GM21825 (cell line): ENCODE measurements around the gene COL1A1.

Source experiments
- ATAC-seq: cut with Tn5 transposase; IDR thresholded peaks from one replicate; pipeline ENCODE4 v1.9.1; 2021; ENCODE audit warnings: mild to moderate bottlenecking, moderate library complexity; ENCODE audit not compliant: unreplicated experiment

The COL1A1 gene

DNA sequence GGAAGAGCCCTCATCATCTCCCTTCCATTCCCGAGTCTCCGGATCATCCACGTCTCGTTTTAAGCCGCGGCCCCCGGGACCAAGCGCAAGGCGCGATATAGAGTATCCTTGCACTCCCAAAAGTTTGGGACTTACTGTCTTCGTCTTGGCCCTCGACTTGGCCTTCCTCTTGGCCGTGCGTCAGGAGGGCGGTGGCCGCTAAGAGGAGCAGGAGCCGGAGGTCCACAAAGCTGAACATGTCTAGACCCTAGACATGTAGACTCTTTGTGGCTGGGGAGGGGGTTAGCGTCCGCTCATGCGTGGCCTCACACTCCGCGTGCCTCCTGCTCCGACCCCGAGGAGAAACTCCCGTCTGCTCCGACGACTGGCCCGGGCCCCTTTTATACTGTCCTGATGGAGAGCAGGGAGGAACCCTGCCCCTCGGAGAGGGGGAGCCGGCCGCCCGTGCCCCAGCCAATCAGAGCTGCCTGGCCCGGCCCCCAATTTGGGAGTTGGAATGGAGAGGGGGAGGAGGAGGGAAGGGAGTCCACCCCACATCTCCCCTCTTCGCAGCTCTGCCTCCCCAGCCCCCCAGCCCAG is at the start of gene COL1A1:
TSS of gene COL1A1 (minus strand) at position 356 of the 579 bp plus-strand sequence. CDS start at position 238, 118 bp downstream.
- ATAC-seq = no peak

DNA sequence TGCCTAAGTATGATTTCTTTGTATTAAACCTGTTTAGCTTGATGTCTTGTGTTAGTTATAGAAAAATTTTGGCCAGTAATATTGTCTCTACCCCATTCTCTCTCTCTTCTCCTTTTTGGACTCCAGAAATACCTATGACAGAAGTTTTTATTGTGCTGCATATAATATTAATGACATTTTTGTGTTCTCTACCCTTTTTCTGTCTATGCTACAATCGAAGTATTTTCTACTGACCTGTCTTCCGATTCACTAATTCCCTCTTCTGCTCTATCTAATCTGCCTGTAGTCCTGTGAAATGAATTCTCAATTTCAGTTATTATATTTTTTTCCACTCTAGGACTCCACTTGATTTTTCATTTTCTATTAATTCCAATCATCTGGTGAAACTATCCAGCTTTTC is 46.8 kb upstream of the COL1A1 start:
- no peak for ATAC-seq

DNA sequence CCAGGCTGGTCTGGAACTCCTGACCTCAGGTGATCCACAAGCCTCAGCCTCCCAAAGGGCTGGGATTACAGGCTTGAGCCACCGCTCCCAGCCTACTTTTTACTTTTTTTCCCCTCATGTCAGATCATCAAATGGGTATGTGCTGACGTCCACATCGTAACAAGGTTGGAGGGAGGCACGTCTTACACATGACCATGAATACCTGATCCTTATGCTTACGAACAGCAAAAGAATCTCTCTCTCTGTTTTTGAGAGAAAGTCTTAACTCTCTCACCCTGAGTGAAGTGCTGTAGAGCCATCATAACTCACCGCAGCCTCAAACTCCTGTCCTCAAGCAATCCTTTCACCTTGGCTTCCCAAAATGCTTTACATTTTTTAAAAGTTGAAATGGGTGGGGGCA is 43.3 kb upstream of the COL1A1 start:
- ATAC-seq = no peak

DNA sequence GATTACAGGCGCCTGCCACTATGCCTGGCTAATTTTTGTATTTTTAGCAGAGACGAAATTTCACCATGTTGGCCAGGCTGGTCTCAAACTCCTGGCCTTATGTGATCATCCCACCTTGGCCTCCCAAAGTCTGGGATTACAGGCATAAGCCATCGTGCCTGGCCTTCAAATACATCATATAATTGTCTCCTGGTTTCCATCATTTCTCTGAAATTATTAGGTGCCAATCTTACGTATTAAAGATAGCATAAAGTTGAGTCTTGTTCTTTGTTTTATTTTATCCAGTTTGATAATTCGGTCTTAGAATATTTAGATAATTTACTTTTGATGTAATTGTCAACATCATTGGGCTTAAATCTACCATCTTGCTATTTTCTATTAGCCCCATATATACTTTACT is 40.0 kb upstream of the COL1A1 start:
- ATAC-seq = no peak

DNA sequence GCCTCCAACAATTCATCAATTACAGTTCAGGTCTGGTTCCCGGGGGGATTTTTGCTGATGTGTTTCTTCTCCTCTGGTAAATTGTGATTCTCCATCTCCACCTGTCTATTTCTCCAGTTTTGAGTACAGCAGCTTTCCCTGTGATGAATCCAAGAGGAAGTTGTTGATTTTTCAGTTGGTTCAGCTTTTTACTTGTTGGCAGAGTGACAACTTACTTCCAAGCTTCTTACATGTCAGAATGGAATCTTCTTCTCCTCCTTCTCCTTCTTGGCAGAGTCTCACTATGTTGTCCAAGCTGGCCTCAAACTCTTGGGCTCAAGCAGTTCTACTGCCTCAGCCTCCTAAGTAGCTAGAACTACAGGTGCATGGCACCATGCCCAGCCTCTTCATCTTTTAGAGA is 39.4 kb upstream of the COL1A1 start:
- no peak for ATAC-seq

DNA sequence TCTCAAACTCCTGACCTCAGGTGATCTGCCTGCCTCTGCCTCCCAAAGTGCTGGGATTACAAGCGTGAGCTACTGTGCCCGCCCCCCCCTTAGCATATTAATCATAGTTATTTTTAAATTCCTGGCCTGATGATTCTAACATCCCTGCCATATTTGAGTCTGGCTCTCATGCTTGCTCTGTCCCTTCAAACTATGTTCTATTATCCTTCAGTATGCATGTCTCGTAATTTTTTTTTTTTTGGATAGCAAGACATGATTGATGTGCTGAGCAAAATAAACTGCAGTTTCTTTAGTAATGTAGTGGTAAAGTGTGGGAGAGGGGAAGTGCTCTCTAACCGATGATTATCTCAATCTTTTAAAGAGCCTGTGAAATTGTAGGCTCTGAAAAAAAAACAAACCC is 38.5 kb upstream of the COL1A1 start:
- no peak for ATAC-seq

DNA sequence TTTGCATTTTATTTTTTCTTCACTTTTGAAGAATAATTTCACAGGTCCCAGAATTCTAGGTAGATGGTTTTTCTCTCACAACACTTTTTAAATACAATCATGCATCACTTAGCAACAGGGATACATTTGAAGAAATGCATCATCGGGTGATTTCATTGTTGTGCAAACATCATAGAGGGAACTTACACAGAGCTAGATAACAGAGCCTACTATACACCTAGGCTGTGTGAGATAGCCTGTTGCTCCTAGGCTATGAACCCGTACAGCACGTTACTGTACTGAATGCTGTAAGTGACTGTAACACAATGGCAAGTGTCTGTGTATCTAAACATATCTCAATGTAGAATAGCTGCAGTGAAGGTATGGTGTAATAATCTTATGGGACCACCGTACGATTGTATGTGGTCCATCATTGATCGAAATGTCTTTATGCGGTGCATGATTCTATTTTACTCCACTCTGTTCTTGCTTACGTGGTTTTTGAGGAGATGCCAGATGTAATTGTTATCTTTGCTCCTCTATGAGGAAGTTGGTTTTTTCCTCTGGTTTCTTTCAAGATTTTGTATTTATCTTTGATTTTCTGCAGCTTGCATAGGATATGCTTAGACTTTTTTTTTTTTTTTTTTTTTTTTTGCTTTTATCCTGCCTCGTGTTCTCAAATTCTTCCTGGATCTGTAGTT is 37.3 kb upstream of the COL1A1 start:
- ATAC-seq = no peak

DNA sequence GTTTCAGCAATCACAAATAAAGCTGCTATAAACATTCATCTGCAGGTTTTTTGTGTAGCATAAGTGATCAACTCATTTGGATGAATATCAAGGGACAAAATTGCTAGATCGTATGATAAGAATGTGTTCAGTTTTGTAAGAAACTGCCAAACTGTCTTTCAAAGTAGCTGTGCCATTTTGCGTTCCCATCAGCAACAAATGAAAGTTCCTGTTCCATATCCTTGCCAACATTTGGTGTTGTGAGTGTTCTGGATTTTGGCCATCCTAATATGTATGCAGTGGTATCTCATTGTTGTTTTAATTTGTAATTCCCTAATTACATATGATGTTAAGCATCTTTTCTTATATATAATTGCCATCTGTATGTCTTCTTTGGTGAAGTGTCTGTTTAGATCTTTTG is 36.5 kb upstream of the COL1A1 start:
- no peak for ATAC-seq

DNA sequence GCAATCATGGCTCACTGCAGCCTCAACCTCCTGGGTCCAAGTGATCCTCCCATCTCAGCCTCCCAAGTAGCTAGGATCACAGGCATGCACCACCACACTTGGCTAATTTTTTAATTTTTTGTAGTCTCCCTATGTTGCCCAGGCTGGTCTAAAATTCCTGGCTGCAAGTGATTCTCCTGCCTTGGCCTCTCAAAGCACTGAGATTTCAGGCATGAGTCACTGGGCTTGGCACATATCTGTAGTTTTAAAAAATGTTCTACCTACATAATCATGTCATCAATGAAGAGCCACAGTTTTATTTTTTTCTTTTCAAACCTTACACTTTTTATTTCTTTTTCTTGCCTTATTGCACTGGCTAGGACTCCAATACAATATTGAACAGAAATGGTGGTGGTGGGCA is 33.1 kb upstream of the COL1A1 start:
- ATAC-seq = no peak

DNA sequence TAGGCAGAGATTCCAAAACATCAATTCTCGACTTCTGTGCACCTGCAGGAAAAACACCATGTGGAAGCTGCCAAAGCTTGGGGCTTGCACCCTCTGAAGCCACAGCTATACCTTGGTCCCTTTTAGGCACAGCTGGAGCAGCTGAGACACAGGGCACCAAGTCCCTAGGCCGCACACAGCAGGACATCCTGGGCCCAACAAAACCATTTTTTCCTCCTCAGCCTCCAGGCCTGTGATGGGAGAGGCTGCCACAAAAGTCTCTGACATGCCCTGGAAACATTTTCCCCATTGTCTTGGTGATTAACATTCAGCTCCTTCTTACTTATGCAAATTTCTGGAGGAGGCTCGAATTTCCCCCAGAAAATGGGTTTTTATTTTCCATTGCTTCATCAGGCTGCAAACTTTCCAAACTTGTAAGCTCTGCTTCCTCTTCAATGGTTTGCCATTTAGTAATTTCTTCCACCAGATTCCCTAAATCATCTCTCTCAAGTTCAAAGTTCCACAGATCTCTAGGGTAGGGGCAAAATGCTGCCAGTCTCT is 24.3 kb upstream of the COL1A1 start:
- ATAC-seq = no peak

DNA sequence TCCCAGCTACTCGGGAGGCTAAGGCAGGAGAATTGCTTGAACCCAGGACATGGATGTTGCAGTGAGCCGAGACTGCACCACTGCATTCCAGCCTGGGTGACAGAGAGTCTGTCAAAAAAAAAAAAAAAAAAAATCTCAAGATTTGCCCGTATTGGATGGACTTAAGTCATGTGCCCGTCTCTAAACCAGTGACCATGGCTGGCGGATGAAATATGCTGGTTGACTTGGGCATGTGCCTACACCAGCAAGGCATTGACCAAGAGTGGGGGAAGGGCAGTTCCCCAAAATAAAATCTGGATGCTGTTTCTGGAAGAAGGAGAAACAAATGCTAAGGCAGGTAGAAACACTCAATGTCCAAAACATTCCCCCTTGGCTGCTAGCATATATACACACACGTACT is 21.5 kb upstream of the COL1A1 start:
- no peak for ATAC-seq

DNA sequence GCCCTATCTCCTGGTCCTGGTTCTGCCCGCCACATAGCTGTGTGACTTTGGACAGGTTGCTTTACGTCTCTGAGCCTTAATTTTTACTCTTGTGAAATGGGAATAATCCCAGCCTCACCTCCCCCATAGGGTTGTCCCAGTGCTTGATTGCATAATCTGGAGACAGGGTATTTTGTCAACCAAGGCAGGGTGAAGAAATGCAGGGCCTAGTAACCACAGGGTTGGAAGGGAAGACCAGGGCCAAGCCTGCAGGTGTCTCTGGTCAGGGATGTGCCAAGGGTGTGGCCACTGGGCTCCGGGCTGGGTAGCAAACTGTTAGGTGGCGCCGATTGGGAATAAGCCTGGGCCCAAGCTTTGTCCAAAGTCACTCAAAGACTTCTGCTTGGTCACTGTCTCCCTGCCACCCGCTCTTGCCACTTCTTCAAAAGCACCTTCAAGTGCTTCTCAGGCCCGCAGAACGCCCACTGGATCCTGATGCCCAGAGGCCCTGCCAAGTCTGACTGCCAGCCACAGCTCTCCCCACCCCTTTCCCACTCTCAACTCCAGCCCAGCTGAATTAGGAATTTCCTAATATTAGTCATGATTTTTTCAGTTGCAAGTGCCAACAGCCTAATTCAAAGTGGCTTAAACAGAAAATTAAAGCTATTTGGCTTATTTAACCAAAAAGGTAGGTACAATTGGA is 20.6 kb upstream of the COL1A1 start:
- ATAC-seq = no peak

DNA sequence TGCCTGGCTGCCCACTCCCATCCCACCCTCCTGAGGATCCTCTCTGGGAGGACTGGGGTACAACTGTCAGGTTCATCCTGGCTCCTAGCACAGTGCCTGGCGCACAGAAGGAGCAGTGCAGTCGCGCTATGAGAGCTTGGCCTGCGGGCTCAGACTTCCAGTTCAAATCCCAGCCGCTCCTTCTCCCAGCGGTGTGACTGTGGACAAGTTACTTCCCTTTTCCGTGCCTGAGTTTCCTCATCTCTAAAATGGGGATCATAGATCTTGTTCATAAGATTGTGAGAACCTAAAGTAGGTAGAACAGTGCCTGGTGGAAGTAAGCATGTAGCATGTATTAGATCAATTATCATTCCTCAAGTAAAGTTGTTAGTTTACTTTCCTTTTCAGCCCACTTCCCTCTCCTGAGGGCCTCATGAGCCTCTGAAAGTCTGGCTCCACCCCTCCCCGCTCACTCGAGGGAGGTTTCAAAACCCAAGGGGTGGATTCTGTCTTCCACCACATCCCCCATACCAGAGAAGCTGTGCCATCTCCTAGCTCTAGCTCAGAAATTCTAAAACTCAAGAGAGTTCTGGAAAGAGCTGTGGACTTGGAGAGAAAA is 19.9 kb upstream of the COL1A1 start:
- no peak for ATAC-seq

DNA sequence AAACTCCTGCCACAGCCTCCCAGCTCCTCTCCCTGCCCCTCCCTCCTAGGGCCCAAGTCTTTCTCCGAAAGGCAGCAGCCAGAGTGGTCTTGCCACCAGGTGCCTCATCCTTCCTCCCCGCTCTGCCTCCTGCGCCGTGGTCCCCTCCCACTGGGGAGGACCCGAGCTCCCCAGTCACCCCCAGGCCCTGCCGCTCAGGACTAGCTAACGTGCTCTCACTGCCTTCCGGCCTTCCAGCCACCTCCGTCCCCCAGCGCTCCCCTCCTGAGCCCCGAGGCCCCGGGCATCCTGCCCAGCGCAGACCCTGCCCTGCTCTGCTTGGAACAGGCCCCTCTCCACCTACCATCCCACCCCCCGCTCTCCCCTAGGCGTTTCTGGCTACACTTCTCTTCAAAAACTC is 19.4 kb upstream of the COL1A1 start:
- ATAC-seq = no peak

DNA sequence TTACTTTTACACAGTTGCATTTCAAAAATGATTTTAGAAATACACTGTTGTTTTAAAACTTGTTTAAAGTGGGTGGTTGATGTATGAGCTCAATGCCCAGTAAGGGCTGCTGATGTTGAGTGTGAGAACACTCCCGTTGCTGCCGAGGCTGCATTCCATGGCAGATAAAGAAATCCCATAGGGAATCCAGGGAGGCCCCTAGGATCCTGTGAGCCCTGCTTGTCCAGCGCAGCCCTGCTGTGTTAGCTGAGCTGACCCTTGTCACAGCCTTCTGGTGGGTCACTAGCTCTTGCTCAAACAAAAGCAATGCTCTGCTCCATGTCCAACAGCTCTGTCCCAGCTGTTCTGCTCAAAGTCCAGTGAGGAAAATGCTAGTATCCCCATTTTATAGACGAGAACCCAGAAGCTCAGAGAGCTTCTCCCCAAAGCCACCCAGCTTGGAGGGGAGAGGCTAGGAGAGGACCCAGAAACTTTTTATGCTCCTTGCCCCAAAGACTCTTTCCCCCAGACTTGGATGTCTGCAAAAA is 18.6 kb upstream of the COL1A1 start:
- ATAC-seq = no peak

DNA sequence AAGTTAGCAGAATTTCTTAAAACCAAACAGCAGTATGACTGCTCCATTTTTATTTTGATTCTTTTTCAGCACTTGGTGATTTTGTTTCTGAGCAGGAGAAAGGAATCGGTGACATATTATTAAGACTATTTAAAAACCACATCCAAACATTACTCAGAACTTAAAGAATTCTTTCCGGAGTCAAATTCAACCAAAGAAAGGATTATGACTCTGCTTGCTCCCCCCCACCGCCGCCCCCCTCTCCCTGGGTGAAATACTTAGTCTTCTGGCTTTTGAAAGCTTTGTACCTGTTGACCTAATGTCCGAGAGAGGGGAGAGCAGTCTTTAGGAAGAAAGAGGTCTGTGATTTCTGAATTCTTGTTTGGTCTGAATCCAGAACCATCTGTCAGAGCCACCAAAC is 17.9 kb upstream of the COL1A1 start:
- no peak for ATAC-seq

DNA sequence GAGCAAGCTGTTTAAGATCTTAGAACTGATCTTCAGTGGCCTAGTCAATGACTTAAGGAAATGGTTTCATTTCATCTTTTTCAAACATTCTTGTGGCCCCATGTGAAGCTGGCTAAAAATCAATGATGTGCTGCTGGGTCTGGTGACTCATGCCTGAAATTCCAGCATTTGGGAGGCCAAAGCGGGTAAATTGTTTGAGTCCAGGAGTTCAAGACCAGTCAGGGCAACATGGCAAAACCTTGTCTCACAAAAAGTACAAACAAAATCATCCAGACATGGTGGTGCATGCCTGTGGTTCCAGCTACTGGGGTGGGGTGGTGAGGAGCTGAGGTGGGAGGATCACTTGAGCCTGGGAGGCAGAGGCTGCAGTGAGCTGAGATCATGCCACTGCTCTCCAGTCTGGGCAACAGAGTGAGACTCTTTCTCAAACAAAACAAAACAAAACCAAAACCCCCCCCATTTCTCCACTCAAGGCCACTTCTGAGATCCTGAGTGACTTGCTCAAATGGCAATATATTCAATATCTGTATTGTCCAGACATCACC is 17.4 kb upstream of the COL1A1 start:
- ATAC-seq = no peak

DNA sequence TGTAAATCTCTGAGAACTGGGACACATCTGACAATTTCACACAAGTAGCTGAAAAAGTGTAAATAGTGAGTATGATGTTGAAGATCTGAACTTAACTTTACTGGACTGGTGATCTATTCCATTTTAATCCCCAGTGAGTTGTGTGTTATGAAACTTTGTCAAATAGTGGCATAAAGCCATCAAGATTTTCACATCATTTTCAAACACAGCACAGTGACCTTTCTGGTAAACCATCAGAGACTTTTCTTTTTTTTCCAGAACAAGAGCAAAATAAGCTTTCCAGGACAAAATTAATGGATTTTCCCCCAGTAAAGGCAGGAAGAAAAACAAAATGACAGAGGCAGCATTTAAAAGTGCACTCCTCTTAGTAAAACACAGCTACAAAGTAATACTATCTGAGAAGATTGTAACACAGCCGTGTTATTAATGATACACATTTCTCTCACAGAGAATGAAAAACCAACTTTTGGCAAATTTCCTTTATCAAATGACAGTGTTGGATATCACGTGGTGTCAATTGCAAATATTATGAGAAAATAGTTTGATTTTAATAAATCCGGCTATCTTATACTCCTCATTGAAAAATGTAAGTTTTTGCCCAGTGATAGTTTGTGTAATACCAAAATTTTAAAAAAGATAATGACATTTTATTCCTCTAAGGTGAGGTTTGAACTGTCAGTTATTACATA is 16.8 kb upstream of the COL1A1 start:
- no peak for ATAC-seq

DNA sequence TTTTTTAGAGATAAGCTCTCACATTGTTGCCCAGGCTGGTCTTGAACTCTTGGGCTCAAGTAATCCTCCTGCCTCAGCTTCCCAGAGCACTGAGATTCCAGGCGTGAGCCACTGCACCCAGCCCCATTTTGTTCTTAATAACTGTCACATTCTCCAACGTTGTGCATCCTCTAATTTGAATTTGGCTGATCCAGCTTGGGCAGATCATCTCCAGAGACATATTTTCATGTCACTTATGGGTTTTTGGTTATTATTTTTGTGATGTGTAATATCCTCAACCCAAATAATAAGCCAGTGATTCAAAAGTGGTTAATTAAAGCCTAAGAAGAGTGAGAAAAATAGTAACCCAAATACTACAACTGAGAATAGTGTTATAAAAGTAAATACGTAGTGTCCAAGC is 16.2 kb upstream of the COL1A1 start:
- ATAC-seq = no peak

DNA sequence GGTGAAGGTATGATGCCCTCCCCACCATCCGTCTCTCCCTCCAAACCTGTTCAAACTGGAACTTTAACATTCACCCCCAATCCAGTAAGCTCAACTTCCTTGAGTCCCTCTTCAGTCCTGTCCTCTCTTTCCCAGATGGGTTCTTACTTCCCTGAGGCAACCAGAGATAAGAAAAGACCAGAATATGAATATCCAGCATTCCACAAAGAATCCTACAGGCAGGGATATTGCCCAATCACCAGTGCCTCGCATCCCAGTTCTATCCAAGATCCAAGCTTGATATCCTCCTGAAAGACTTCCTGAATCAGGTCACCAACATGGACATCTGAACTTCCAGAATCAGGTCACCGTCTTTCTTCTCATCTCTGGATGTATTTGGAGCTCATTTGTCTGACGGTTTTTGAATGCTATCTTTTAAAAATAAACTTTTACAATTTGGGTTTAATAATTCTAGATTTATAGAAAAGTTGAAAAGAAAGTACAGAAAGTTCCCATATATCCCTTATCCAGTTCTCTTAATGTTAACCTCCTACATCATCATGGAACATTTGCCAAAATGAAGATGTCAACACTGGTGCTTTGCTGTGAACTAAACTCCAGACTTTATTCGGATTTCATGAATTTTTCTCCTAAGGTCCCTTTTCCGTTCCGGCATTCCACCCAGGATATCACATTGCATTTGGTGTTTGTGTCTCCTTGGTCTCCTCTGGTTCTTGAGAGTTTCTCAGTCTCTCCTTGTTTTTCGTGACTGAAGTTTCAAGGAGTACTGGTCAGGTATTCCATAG is 13.7 kb upstream of the COL1A1 start:
- ATAC-seq = no peak
